IMR-90 (cell line): ENCODE data around the gene KDM6B. TPM values are rescaled to one million over a fixed set of nuclear protein-coding genes. Genes with fewer than 3 reads are reported as not detected.
A peak's percentile ranks its signal among the peaks of the same experiment; 100 is the strongest.

Experiments
- ATAC-seq: fragments of 200-7000 bp; cut with Tn5 transposase; 2 replicates; pipeline ENCODE4 v1.9.1; 2020; ENCODE audit warnings: low read depth, mild to moderate bottlenecking, moderate library complexity
- BruUV-seq: library from RNA; stranded (reverse); fragments of 400-500 nt; replicated peaks from 2 replicates; lab custom pipeline; 2021; lab: Mats Ljungman, UMichigan
- CTCF ChIA-PET: fragments of 300-600 bp; formaldehyde crosslinking; extraction: SDS; loops from one replicate; lab custom pipeline; 2021; ENCODE audit warnings: antibody characterized with exemption; lab: Yijun Ruan, JAX
- POLR2A ChIA-PET: fragments of 300-600 bp; sonication (Branson Sonifier 250); formaldehyde crosslinking; loops from one replicate; lab custom pipeline; 2022; ENCODE audit warnings: antibody characterized with exemption; ENCODE audit not compliant: unreplicated experiment; lab: Charles Lee
- DNase-seq: peaks from one replicate; pipeline ENCODE4 v3.0.0; 2013
- H2AFZ ChIP-seq: replicated peaks from 2 replicates; pipeline ENCODE3; 2013; ENCODE audit warnings: low read length, mild to moderate bottlenecking; ENCODE audit not compliant: poor library complexity
- H2AK5ac ChIP-seq: 2 replicates; pipeline ENCODE4 v1.6.1; 2013; ENCODE audit warnings: low read depth, low read length, inconsistent platforms
- H2AK9ac ChIP-seq: replicated peaks from 2 replicates; pipeline ENCODE3; 2013; ENCODE audit warnings: mild to moderate bottlenecking, low read depth, low read length, moderate library complexity; ENCODE audit not compliant: poor library complexity
- H2BK120ac ChIP-seq: 2 replicates; pipeline ENCODE4 v1.6.1; 2013; ENCODE audit warnings: low read depth, low read length, inconsistent platforms
- H2BK15ac ChIP-seq: 3 replicates; pipeline ENCODE4 v1.6.1; 2013; ENCODE audit warnings: low read depth, low read length, inconsistent platforms
- H2BK20ac ChIP-seq: 2 replicates; pipeline ENCODE4 v1.6.1; 2013; ENCODE audit warnings: low read depth, mild to moderate bottlenecking, inconsistent platforms, low read length, moderate library complexity
- H2BK5ac ChIP-seq: 2 replicates; pipeline ENCODE4 v1.6.1; 2013; ENCODE audit warnings: mild to moderate bottlenecking, low read depth, low read length, inconsistent platforms; ENCODE audit not compliant: poor library complexity, severe bottlenecking
- H3K14ac ChIP-seq: replicated peaks from 2 replicates; pipeline ENCODE4 v1.6.1; 2013; ENCODE audit warnings: low read depth, low read length, inconsistent platforms
- H3K18ac ChIP-seq: 2 replicates; pipeline ENCODE4 v1.6.1; 2013; ENCODE audit warnings: low read depth, low read length, control low read depth
- H3K23ac ChIP-seq: 2 replicates; pipeline ENCODE4 v1.6.1; 2013; ENCODE audit warnings: low read depth, low read length, inconsistent platforms
- H3K27ac ChIP-seq: 2 replicates; pipeline ENCODE4 v1.5.1; 2013; ENCODE audit warnings: mild to moderate bottlenecking, control low read depth, low read length; ENCODE audit not compliant: insufficient read depth
- H3K27me3 ChIP-seq: 2 replicates; pipeline ENCODE4 v1.6.1; 2013; ENCODE audit warnings: low read length; ENCODE audit not compliant: control insufficient read depth, insufficient read depth
- H3K36me3 ChIP-seq: 2 replicates; pipeline ENCODE4 v1.6.1; 2013; ENCODE audit warnings: low read length, mixed read lengths; ENCODE audit not compliant: control insufficient read depth, insufficient read depth
- H3K4ac ChIP-seq: 2 replicates; pipeline ENCODE4 v1.6.1; 2013; ENCODE audit warnings: low read depth, low read length, inconsistent platforms
- H3K4me1 ChIP-seq: 2 replicates; pipeline ENCODE4 v1.6.1; 2013; ENCODE audit warnings: low read length, mixed read lengths; ENCODE audit not compliant: control insufficient read depth, insufficient read depth
- H3K4me2 ChIP-seq: 2 replicates; pipeline ENCODE4 v1.6.1; 2013; ENCODE audit warnings: low read depth, mild to moderate bottlenecking, control low read depth, low read length, moderate library complexity
- H3K4me3 ChIP-seq: 2 replicates; pipeline ENCODE4 v1.5.1; 2013; ENCODE audit warnings: low read depth, mild to moderate bottlenecking, control low read depth, low read length, moderate library complexity; ENCODE audit not compliant: insufficient read depth
- H3K56ac ChIP-seq: 2 replicates; pipeline ENCODE4 v1.6.1; 2013; ENCODE audit warnings: low read length, inconsistent platforms; ENCODE audit not compliant: insufficient read depth; ENCODE audit errors: extremely low read depth
- H3K79me1 ChIP-seq, 2 experiments: 2 replicates each; pipeline ENCODE4 v1.6.1; 2013; ENCODE audit warnings: low read length in 2 of 2, inconsistent platforms in 1 of 2, low read depth in 1 of 2
- H3K9ac ChIP-seq: 2 replicates; pipeline ENCODE4 v1.6.1; 2013; ENCODE audit warnings: low read depth, low read length, control low read depth
- H3K9me1 ChIP-seq: 2 replicates; pipeline ENCODE4 v1.6.1; 2013; ENCODE audit warnings: low read length, inconsistent platforms; ENCODE audit not compliant: insufficient read depth
- H3K9me3 ChIP-seq: 2 replicates; pipeline ENCODE4 v1.6.1; 2013; ENCODE audit warnings: low read length; ENCODE audit not compliant: control insufficient read depth, insufficient read depth
- H4K20me1 ChIP-seq: 2 replicates; pipeline ENCODE4 v1.6.1; 2013; ENCODE audit warnings: low read length, inconsistent platforms; ENCODE audit not compliant: insufficient read depth
- H4K5ac ChIP-seq: 2 replicates; pipeline ENCODE4 v1.6.1; 2013; ENCODE audit warnings: mild to moderate bottlenecking, low read depth, low read length, control low read depth
- H4K8ac ChIP-seq, 2 experiments: 2 replicates each; pipeline ENCODE4 v1.6.1; 2013; ENCODE audit warnings: low read depth in 2 of 2, low read length in 2 of 2, control low read depth in 1 of 2, inconsistent platforms in 1 of 2
- H4K91ac ChIP-seq: 2 replicates; pipeline ENCODE4 v1.6.1; 2013; ENCODE audit warnings: low read depth, low read length, inconsistent platforms; ENCODE audit not compliant: insufficient read depth
- MXI1 ChIP-seq: IDR thresholded peaks from 2 replicates; pipeline ENCODE4 v1.6.1; 2012; ENCODE audit warnings: low read depth, mild to moderate bottlenecking, low read length, moderate library complexity, borderline replicate concordance
- POLR2A ChIP-seq: IDR thresholded peaks from 2 replicates; pipeline ENCODE4 v1.6.1; 2012; ENCODE audit warnings: mild to moderate bottlenecking, low read depth, low read length
- RCOR1 ChIP-seq: IDR thresholded peaks from 2 replicates; pipeline ENCODE4 v1.6.1; 2012; ENCODE audit warnings: mild to moderate bottlenecking, low read length, improper control_type of control experiment; ENCODE audit not compliant: insufficient replicate concordance
- WGBS, 2 experiments: methylation state at CpG; one replicate each; pipeline versions ENCODE4 v1.1.5 to v1.1.7; 2013; ENCODE audit warnings: missing lambda C conversion rate in 2 of 2; ENCODE audit not compliant: insufficient read length in 1 of 2; ENCODE audit errors: extremely low coverage in 2 of 2; 5-methylcytosine and 5-hydroxymethylcytosine counted together
- dilution Hi-C: fragments of 300-500 bp; cut with HindIII; formaldehyde crosslinking; loops from one replicate; pipeline ENCODE4 v1.14.3; 2018; ENCODE audit warnings: low sequenced_read_pairs; ENCODE audit not compliant: unreplicated experiment
- in situ Hi-C: fragments of 300-500 bp; cut with MboI; formaldehyde crosslinking; loops from 3 replicates; pipeline ENCODE4 v1.14.3; 2019; ENCODE audit warnings: low sequenced_read_pairs, inconsistent platforms, mixed read lengths
- intact Hi-C: fragments of 100-400 bp; cut with micrococcal nuclease; formaldehyde crosslinking; loops from 2 replicates; pipeline ENCODE4 v1.10.0; 2022
- polyA plus RNA-seq, 3 experiments: library from polyadenylated mRNA; depleted of rRNA; stranded (reverse); fragments of >200 nt; gene quantifications; 2 replicates each; pipeline ENCODE4 v1.2.3, GENCODE V29; 2012; ENCODE audit warnings: low replicate concordance in 1 of 3
- total RNA-seq: library from RNA; depleted of rRNA; stranded (reverse); fragments of >200 nt; gene quantifications from 2 replicates; pipeline ENCODE4 v1.2.3, GENCODE V29; 2012

Gene KDM6B
- total and polyA plus RNA-seq, 2 of the 4 experiments (the other 2 are of a cell fraction), result 0.72 to 3.5 TPM

- peaks cover 19 to 78% of the 10 kb centered on the region in 2 experiments for H3K79me1 ChIP-seq
- intact Hi-C loops, result loop anchor here (5.0 kb wide), 1 partner anchor 268 kb away; no protein-coding TSS in a partner anchor
- POLR2A ChIA-PET, result no interaction called here
- no peak for TF ChIP-seq RCOR1
- no peak for TF ChIP-seq MXI1
- TF ChIP-seq POLR2A, result peak; percentile 16
- H3K56ac ChIP-seq, result no peak overlapping the region
- no peak overlapping the region for H2AK9ac ChIP-seq
- H2AFZ ChIP-seq, result no peak overlapping the region
- H2BK20ac ChIP-seq, result no peak overlapping the region
- no peak overlapping the region for H3K27ac ChIP-seq
- in situ Hi-C loops, result no loop called here
- H3K9me3 ChIP-seq, result no peaks in the 10 kb centered on the region
- H4K5ac ChIP-seq, result no peak overlapping the region
- H3K4me3 ChIP-seq, result no peak overlapping the region
- no peak overlapping the region for H4K91ac ChIP-seq
- no peak overlapping the region for H3K14ac ChIP-seq
- H3K4me2 ChIP-seq, result no peak overlapping the region
- no peak overlapping the region for H2BK5ac ChIP-seq
- H3K4me1 ChIP-seq, result peaks cover 25% of the 10 kb centered on the region
- no peak overlapping the region for H3K23ac ChIP-seq
- H2BK15ac ChIP-seq, result no peak overlapping the region
- no peak overlapping the region for H2BK120ac ChIP-seq
- H3K18ac ChIP-seq, result no peak overlapping the region
- no TSS peak for BruUV-seq
- H2AK5ac ChIP-seq, result no peak overlapping the region
- H4K8ac ChIP-seq, result no peak overlapping the region
- H3K36me3 ChIP-seq, result peaks cover 11% of the 10 kb centered on the region; the same call in 1 of the 2 replicates
- ATAC-seq (no peak), DNase-seq (no peak)
- dilution Hi-C loops, result no loop called here
- no CpG with 5 or more reads among the region's 1 CpG for WGBS, 2 experiments
- no peak overlapping the region for H3K4ac ChIP-seq
- peaks cover 68% of the 10 kb centered on the region for H4K20me1 ChIP-seq
- CTCF ChIA-PET, result interaction anchor here (0.5 kb wide), 1 partner anchor 208 kb away, joined by 4 read pairs; no protein-coding TSS in a partner anchor
- H3K9ac ChIP-seq, result no peak overlapping the region
- H3K27me3 ChIP-seq, result no peaks in the 10 kb centered on the region
- peaks cover 9% of the 10 kb centered on the region; the same call in 1 of the 2 replicates for H3K9me1 ChIP-seq
Measured at GRCh38 chr17:7840441-7840840, 6.4 kb downstream of the KDM6B start.
